ENCODE data around the gene SETDB2.
"Not testable (repeated sequence)": the region's sequence is repeated elsewhere in the genome, so short reads cannot be mapped to it uniquely, and the experiment has no call there.

The SETDB2 gene

DNA sequence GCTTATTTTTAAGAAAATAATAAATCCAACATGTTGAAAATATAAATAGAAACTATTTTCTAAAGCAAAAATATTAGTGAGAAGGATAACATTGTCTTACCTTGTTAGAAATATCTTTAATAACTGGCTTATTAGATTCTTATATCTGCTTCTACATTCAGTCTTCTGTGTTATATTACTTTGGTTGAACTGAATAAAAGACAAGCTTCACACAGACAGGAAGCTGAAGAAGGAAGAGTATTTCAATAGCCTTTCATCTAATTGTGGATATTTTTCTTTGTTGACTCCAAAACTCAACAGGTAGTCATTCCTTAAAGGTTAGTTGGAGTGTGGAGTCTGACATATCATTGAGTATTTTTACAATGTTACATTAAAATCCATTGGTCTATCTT is 10.9 kb downstream of the SETDB2 start:
- no peak for DNase-seq
- intact Hi-C loops (cut with DNase I) = no loop called here

- intact Hi-C loops (cut with DNase I) = no loop called here
Observed at GRCh38 chr13:49456156-49456555, 12.1 kb downstream of the SETDB2 start.

GRCh38 chr13:49457221-49457620 is 13.1 kb downstream of the SETDB2 start:
- no peak for DNase-seq
- intact Hi-C loops (cut with DNase I) = no loop called here

More at GRCh38 chr13:49456156-49456555, 12.1 kb downstream of the SETDB2 start:
- no peak for DNase-seq

DNA sequence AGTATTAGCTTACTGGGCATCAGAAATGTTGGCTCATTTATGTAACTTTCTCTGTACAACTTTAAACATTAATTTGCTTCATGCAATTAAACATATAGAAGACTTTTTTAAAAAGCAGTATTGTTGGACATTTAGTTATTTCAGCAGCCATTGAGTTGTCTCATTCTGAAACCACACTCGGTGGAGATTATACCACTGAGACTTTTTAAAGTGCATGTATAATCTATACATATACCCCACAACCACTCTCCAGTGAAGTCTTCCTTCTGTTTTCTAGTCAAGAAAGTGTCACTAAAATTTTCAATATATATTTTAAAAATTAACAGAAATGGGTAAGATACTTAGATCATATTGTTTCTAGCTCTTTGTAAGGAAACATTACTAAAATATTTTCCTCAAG is 15.5 kb downstream of the SETDB2 start:
- intact Hi-C loops (cut with DNase I) = no loop called here

DNA sequence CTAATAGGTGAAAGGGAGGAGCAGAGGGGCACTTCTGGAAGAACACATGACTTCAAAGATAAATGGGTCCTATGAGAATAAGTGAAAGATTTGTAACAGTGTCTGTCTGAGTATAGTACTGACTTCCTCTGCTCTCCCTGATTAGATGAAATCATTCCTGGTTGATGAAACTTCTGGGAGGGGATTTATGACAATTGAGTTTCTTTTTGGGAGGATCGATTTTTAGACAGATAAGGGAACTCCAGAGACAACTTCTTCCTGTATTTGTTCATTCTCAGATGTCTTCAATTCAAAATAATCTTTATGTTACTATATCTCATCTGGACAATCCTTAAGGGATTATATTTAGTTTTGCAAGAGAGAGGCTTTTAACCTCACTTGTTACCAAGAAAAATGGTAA is 20.0 kb downstream of the SETDB2 start:
- no peak for DNase-seq
- intact Hi-C loops (cut with DNase I) = no loop called here

More for the DNA sequence above, 15.5 kb downstream of the SETDB2 start:
- no peak for DNase-seq

DNA sequence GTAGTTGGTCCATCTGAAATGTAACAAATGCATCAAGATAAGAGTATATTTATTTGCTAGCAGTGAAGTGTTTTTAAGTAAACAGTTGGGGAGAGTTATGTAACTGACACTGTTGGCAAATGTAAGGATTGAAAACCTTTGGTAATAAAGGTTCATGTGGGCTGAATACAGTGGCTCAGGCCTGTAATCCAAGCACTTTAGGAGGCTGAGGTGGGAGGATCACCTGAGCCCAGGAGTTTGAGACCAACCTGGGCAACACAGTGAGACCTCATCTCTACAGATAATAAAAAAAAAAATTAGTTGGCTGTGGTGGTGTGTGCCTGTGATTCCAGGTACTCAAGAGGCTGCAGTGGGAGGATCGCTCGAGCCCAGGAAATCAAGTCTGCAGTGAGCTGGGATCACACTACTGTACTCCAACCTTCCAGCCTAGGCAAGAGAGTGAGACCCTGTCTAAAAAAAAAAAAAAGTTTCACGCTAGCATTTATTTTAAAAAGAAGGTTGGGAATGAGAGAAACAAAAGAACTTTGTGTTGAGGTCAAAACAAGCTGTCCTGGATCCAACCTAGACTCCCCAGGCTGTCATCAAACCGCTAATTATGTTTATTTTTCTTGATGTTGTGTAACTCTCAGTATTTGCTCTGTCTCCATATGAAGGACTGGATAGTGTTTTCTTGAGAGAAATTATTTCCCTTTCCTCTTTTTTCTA is 20.7 kb downstream of the SETDB2 start:
- no peak for DNase-seq
- intact Hi-C loops (cut with DNase I) = no loop called here

DNA sequence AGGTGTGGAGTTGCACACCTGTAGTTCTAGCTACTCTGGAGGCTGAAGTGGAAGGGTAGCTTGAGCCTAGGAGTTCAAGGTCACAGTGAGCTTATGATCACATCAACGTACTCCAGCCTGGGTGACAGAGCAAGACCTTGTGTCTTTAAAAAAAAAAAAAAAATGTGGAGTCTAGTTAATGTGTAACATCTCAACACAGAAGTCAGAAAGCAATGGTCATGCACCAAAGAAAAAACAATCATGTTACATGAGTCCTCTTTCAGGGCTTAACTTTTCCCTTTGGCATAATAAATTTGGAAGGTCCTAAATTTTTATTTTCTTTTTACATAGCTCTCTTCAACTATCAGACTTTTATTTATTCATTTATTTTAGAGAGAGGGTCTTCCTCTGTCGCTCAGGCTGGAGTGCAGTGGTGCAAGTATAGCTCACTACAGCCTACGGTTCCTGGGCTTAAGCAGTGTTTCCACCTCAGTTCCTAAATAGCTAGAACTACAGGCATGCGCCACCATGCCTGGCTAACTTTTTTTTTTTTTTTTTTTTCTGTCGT is 22.3 kb downstream of the SETDB2 start:
- no peak for DNase-seq
- intact Hi-C loops (cut with DNase I) = no loop called here

DNA sequence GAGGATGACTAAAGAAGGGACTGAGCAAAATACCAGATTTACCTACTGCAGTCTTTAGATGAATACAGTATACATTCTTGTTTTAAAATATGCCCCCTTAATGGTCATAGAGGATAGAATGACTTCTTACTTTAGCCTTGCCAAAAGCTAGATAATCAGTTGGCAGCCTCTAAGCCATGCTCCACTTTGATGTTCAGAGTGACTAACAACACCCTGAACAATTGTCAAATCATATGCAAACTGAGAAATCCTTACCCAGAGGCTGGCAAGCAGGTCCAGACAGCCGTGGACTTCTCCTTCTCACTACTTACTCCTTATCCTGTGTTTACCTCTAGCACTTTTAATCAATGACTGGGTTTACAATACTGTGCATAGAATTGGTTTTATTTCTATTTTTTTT is 28.1 kb downstream of the SETDB2 start:
- no peak for DNase-seq
- intact Hi-C loops (cut with DNase I) = no loop called here

DNA sequence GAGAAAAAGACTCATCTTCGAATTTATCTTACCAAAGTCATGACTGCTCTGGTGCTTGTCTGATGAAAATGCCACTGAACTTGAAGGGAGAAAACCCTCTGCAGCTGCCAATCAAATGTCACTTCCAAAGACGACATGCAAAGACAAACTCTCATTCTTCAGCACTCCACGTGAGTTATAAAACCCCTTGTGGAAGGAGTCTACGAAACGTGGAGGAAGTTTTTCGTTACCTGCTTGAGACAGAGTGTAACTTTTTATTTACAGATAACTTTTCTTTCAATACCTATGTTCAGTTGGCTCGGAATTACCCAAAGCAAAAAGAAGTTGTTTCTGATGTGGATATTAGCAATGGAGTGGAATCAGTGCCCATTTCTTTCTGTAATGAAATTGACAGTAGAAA is 32.5 kb downstream of the SETDB2 start:
- DNase-seq = no peak
- intact Hi-C loops (cut with DNase I) = no loop called here

DNA sequence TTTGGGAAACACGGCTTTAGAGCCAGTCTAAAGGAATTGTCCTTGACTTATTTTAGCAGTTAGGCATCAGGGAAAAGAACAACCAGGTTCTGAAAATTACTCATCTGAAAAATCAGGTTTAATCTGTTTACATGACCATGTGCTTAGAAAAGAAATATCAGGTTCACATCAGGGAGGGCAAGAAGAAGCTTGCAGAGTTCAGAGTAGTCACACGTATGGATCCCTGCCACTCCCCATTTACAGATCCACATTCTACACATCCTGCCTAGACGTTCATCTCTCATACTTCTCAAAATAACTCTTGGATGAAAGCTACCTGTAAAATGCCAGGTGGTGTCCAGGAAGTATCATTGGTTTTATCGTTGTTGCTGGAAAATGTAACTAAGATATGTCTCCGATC is 37.7 kb downstream of the SETDB2 start:
- no peak for DNase-seq

DNA sequence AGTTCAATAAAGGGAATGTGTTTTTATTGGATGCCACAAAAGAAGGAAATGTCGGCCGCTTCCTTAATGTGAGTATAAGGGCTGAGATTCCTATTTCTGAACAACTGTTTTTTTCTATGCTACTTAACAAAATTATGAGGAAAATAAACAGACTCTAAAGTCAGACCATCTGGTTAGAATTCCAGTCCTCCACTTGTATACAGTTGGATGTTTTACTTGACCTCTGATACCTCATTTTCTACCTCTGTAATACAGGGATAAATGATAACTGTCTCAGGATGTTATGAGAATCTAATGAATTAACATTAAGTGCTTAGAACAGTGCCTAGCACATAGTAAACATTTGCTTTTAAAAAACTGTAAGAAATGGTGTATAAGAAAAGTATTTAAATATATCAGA is 44.5 kb downstream of the SETDB2 start:
- no peak for DNase-seq
- intact Hi-C loops (cut with DNase I) = no loop called here

More for the DNA sequence above, 37.7 kb downstream of the SETDB2 start:
- intact Hi-C loops (cut with DNase I) = no loop called here

DNA sequence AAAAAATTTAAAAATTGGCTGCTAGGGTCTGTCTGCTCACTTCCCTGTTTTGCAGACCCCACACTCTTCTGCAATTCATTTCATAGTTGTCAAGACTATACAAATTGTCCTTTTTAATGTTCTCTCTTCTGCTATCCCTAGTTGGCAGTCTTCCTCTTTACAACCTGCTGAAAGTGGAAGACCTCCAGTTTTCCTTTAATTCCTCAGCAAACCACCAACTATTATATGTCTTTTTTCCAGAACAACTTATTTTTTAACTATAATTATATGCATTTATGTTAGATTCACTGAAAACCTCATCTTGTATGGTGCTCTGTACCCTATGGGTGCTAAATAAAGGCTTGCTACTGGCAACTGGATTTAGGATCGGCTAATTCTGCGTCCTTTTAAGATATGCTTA is 50.6 kb downstream of the SETDB2 start:
- no peak for DNase-seq
- intact Hi-C loops (cut with DNase I) = loop anchor here (10.0 kb wide), 1 partner anchor 110 kb away; no protein-coding TSS in a partner anchor

GRCh38 chr13:49495783-49496762 is 52.0 kb downstream of the SETDB2 start, which contains the start of gene PHF11:
PHF11 (plus strand) TSS chr13:49495953; CDS start chr13:49496002, 49 bp downstream.
- peak; percentile 43 to 86 (median 70) for DNase-seq
- intact Hi-C loops (cut with DNase I) = loop anchor here (10.0 kb wide), 1 partner anchor 109 kb away; no protein-coding TSS in a partner anchor

- intact Hi-C loops (cut with DNase I) = loop anchor here (10.0 kb wide), 1 partner anchor 108 kb away; no protein-coding TSS in a partner anchor
- not testable (repeated sequence) for DNase-seq
Observed at GRCh38 chr13:49496837-49497236, 52.8 kb downstream of the SETDB2 start.

- no peak for DNase-seq
- intact Hi-C loops (cut with DNase I) = loop anchor here (10.0 kb wide), 1 partner anchor 108 kb away; no protein-coding TSS in a partner anchor
Observed at GRCh38 chr13:49497272-49497671, 53.2 kb downstream of the SETDB2 start.

DNA sequence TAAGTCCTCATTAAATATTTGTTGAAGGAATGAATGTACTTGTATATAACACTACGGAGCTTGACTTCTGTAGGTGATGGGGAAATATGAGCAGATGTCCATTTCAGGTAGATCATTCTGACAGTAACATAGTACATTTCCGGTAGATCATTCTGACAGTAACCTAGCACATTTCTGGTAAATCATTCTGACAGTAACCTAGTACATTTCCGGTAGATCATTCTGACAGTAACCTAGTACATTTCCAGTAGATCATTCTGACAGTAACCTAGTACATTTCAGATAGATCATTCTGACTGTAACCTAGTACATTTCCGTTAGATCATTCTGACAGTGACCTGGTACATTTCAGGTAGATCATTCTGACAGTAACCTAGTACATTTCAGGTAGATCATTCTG is 54.1 kb downstream of the SETDB2 start:
- intact Hi-C loops (cut with DNase I) = loop anchor here (10.0 kb wide), 1 partner anchor 107 kb away; no protein-coding TSS in a partner anchor
- no peak for DNase-seq

- intact Hi-C loops (cut with DNase I) = loop anchor here (10.0 kb wide), 1 partner anchor 105 kb away; no protein-coding TSS in a partner anchor
- DNase-seq = no peak
Observed at GRCh38 chr13:49499889-49500660, 56.0 kb downstream of the SETDB2 start.

DNA sequence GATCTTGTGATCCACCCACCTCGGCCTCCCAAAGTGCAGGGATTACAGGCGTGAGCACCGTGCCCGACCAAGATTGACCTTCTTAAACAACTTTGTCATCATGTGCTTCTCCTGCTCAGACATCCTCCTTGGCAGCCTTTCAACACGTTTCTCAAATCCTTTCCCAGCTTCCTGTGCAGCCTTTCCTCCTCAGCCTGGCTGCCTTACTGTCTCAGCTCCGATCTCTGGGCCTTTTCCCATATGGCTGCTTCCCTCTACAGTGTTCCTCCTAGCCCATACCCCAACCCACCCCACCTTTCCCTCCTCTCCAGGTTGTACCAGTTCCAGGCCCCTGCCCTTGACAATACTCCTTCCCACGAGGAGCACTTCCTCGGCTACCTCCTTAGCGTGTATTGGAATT is 58.9 kb downstream of the SETDB2 start:
- intact Hi-C loops (cut with DNase I) = no loop called here
- no peak for DNase-seq

- intact Hi-C loops (cut with DNase I) = no loop called here
- no peak for DNase-seq
Observed at GRCh38 chr13:49503951-49504350, 59.9 kb downstream of the SETDB2 start.
